ENCODE data around the gene C15orf61.

Gene C15orf61

DNA sequence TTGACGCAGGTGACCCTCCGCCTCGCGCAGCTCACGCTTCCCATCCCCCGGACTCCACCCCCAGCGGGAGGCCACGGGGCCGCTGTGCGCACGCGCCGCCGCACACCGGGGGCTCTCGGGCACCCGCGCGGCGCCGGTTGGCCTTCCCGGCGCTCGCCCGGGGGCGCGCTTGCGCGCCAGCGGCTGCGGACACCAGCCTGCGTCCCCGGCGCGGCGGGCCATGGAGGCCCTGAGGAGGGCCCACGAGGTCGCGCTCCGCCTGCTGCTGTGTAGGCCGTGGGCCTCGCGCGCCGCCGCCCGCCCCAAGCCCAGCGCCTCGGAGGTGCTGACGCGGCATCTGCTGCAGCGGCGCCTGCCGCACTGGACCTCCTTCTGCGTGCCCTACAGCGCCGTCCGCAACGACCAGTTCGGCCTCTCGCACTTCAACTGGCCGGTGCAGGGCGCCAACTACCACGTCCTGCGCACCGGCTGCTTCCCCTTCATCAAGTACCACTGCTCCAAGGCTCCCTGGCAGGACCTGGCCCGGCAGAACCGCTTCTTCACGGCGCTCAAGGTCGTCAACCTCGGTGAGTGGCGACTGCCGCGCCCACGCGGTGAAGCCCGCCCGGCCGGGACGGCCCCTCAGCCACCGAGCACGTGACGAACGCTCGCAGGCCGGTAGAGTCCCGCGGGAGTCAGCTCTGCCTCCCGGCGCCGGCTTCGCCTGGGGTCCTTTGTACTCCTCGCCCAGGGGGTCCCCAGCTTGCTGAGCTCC is at the start of gene C15orf61:
C15orf61 (plus strand) TSS at position 103 of the 754 bp plus-strand sequence; CDS start at position 221, 118 bp downstream.
- DNase-seq = peak; percentile 86 to 90

DNA sequence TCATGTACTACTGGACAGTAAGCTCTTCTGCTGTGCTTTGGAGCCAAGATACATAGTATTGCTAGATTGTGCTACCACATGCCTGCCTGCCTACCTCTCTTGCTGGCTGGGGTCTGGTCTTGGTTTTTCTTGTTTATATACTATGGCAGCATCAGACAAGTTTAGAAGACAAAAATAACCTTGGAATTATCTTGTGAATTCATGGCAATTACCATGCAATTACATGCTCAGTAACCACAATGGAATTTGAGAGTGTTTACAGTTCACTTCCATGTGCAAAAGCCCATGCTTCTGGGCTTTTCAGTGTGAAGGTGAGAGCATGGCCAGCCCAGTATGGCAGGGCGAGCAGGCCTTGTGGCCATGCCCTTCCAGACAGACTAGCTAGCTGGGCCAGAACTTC is 48.0 kb upstream of the C15orf61 start:
- DNase-seq = no peak

DNA sequence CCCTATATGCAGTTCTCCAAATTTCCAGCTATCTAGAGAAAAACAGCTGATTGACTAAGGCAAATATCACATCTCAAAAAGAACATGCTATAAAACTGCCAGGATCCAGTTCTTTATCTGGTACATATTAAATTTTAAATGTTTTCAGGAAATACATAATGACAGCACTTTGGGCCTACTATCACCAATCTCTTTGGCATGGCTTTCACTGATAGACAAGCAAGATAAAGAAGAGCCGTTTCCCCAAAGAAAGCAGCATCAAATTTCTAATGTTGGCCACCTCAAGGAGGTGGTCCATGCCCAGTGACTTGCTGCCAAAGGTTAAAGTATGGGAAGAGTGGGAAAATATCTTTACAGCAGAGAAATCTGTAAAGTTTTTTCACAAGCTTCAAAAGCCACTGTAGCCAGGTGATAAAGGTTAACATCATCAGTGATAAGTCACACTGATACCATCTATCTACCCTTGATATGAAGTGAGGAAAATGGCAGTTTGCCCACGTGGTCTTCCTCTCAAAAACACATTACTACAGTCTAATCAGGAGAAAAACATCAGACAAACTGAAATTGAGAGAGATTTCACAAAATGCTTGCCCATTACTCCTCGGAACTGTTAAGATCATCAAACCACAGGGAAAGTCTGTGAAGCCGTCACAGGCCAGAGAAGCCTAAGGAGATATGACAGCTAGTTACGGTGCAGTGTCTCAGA is 46.4 kb upstream of the C15orf61 start:
- no peak for DNase-seq

DNA sequence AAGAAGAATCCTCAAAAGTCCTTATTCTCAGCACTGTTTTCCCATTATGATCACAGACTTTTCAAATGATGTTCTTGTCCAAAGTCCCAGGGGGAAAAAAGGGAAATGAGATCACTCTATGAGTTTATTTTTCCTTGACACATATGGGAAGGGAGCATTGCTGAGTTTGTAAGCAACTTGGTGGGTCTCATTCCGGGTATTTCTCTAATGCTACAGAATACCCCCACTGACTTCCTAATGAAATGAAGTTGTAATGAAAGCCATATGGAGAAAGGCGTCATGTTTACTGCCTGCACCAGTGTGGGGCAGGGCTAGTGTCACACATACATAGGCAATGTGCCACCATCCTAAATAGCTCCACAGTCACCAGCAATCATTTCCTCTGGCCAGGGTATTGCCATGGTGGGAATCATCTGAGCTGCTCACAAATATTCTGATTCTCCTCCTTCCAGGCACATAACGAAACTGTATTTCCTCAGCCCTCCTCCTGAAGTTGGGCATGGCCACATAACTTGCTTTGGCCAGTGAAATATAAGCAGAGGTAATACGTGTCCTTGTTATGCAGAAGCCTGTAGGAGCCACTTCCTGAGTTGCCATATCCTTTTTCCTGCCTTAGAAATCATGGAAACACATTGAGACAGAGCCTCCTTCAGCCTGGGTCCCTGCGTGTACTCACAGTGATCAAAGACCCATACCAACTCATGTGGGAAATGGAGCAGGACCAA is 41.0 kb upstream of the C15orf61 start:
- DNase-seq = no peak

DNA sequence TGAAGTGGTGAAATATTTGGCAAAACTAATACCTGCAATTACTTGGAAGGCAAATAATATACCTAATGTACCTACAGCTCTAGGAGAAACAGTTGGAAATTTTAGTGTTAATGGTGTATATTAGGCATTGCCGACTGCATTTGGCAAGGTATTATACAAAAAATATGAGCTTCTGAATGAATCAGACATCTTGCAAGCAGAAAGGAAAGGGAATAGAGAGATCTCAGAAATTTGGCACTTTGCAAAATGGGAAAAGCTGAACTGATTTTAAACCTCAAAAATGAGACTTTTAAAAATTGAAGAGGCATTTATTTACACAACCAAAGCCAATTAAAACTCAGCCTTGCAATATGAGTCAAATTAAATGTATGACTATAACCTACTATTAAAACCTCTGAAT is 40.2 kb upstream of the C15orf61 start:
- DNase-seq = no peak

DNA sequence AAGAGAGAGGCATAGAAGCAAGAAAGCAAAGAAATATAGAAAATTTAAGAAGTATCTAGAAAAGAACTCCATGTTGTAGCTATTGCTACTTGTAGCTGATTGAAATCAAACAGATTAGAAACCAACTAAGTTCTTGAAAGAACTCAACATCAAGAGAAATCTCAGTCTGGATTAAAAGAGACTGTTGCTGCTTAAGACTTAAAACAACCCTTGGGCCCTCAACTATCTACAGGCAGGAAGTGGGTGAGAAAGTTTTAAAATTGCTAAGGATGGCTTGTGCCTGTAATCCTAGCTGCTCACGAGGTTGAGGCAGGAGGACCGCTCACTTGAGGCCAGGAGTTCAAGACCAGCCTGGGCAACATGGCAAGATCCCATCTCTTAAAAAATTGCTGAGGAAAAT is 39.3 kb upstream of the C15orf61 start:
- no peak for DNase-seq

DNA sequence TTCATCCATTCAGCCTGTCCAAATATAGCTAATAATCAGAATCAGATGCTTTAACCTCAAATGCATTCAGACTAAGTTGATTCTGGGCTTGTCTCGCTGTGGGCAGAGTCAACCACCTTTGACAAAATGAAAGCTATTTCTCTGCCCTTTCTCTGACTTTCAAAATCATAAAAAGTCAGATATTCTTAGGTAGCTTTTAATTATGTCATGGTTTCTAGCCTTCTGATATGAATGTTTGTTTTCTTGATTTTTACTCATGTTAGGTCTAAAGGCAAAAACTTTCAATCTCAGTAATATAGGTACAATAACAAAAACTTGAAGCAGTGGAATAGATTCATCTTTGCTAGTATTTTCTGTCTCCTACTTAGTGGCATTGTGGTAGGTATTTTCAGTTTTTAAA is 25.3 kb upstream of the C15orf61 start:
- no peak for DNase-seq

DNA sequence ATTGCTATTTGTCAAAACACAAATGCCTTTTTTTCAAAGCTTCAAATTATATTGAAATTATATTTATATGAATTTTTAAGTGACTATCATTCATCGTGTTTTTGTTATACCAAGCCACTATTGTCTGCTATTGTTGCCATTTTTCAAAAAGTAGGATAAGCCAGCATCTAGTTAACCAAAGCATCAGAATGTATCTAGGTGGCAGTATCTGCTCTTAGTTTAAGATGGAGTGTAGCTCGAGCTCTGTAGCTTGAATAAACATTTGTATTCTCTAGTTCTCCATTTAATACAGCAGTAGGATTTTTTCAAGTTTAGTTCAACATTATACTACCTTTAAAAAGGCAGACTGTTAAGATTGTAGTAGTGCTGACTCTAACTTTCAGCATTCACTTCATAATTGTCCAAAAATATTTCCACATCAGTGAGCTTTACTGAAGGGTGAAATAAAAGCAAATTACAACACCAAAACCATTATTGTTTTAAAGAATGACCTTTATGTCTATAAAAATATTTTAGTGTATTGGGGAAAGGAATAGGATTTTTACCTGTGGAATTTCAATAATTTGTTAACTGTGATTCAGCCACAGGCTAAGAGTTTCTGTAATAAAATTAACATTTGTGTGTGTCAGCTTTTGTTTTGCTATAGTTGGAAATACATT is 19.6 kb upstream of the C15orf61 start:
- peak in 1 of 2 donors; percentile 15 for DNase-seq

DNA sequence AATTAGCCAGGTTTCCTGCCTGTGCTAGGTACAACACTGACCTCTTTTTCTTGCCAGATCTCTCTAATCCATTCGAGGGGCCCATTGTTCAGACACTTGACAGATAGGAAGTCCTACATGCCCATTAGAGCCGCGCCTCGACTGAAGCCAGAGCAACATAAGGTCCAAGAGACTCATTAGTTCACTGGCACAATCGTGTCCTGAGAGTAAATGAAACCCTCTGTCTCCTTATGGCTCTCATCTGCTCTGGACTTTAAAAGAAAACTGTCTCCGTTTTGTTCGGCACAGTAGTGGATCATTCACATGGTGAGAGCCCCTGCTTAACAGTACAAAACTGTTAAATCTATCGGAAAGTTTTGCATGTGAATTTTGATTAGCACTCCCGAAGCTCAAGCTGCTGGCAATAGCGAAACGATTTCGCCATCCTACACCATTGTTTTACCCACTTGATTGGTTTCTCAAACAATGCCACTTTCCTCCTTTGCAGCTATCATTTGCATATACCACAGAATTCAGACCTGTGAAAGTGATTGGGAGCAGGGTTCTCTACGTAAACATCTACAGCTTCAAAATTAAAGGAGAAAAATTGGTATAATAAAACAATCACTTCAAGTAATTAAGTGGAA is 19.0 kb upstream of the C15orf61 start:
- DNase-seq = no peak

DNA sequence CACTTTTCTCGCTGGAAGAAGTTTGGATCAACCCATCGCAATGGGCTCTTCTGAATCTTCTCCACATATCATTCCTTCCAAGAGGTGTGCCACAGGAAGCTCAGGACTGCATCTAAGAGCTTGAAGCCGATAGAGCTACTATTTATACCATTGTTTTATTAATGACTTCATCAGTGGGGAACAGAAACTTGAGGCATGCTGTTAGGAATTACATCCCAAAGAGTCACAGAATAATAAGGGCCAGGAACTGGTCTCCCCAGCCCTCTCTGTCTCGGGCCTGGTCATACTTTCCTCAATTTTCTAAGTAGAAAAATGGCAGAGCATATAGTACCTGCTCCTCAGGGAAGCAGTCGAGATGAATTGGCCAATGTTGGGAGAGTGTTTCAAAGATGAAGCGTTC is 16.9 kb upstream of the C15orf61 start:
- DNase-seq = no peak

DNA sequence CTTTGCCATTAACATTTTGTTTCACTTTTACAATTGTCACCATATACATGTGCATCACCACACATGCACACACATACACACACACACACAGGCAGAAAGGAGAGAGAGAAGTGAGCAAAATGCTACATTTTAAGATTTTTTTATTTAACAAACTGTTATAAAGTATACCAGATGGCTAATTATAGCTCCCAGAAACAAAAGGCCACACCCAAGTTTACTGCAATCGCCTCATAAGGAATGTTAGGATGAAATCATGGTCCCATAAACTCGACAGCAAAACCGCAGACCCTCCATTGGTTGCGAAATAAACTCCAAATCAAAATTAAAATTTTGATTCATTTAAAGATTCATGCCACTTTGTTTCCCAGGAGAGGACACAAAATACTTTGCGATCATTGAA is 16.1 kb upstream of the C15orf61 start:
- DNase-seq = no peak

DNA sequence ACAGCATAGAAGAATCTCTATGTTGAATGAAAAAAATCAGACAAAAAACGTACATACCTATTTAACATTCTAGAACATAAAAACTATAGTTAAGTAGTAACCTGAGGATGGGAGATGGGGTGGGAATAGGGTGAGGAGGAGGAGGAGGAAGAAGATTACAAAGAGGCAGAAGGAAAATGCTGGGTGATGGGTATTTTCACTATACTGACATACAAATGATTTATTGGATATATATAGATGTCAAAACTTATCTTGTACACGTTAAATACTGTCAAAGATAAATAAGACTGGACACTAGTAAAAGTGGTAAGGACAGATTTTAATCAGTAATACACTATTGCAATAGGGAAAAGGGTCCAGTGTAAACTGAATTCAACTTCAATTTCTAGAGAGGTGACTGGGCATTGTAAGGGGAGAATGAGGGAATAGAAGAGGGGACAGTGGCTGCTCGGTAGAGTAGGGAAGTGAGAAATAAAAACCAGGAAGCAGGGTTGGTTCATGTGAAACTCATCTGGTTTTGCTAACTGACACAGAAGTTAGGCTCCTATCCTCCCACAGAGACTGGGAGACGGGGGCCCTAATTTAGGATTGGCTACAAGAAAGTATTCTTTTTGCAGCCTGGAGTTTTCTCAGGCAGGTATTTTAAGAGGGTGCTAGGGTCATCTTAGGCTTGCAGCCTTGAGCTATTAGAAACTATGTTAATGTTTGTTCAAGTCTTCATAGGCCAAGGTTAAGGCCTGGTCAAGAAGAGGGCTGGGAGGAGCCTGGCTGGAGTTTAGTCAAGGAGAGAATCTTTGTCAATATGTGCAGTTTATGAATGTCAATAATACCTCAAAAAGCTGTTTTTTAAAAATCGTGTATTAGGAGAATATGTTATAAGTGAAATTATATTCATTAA is 15.0 kb upstream of the C15orf61 start:
- no peak for DNase-seq

DNA sequence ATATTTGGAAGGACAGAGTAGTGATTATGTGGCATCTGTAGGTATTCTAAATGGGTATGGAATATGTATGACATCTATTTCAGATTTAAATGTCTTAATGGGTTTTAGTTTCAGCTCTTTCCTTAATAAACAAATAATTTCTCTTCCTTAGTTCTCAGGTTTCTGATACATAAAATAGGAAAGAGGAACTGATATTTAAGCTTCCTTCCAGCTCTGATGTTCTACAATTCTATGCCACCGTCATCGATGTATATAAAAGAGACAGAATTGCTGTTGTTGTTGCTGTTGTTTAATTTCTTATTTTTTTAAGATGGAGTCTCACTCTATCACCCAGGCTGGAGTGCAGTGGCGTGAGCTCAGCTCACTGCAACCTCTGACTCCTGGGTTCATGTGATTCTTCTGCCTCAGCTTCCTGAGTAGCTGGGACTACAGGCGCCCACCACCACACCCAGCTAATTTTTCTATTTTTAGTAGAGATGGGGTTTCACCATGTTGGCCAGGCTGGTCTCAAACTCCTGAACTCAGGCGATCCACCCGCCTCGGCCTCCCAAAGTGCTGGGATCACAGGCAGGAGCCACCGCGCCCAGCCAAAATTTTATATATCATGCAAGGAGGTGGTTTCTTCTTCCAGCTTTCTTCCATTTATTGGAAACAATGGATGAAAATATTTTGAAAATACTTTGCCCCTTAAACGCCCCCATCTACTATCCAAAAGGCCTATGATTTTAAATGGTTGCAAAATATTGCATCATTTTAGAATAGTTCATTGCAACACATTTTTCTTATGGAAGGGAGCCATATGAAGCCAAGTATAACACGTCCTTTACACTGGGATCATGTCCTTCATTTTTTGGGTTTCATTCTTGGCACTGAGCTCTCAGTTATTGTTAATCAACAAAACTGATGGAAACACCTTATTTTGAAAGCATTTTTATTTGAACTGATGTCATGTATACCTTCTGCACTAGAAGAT is 13.9 kb upstream of the C15orf61 start:
- no peak for DNase-seq

DNA sequence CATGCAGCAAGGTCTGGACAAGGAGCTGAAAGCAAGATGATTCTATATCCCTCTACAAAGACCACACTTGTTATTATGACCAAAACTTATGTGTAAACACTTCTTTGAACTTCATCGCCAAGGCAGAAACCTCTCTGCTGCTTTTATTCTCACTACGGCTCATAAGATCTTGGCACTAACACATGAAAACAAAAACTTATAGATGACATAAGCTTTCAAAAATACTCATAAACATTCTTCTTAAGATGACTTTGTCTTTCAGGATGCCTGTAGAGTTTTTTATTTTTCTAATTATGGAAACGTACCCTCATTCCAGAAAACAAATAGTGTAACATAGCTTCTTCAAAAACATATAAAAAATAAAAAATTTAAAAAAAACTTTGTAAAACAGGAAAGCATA is 12.5 kb upstream of the C15orf61 start:
- no peak for DNase-seq

DNA sequence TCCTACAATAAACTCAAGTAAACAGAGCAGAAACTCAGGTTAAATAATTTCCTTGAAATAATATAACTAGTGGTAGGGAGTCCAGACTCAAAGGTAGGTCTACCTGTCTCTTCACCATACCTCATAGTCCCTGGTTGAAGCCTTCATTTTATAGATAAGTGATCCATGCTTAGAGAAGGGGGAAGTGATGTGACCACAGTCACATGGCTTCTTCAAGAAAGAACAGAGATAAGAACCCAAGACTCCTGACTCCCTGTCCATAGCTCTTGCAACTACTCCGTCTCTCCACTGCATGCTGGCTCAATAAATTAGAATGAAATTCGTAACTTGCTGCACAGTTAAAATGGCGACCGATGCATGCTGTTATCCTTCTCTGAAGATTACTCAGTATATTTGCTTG is 11.0 kb upstream of the C15orf61 start:
- no peak for DNase-seq

DNA sequence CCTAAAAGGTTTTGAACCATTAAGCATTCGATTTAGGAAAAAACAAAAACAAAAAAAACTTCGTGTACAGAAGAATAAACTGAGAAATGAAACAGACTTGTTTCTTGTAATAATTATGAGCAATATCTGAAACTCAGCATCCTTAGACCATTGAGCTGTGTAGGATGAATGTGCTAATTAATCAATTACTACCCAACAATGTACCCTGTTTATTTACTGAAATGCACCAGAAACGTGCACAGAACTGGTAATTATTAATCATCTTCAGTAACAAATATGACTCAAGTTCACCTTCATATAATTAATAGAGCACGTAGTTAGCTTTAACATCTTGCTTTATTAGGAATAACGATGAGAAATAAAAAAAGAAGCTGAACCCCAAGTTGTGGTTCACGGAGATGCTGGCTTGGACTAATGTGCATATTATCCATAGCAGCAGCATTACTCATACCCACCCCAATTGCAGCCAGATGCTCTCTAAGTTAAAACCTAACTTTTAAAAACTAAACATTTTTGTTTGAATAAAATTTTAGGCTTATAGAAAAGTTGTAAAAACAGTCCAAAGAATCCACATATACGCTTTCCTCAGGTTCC is 10.2 kb upstream of the C15orf61 start:
- DNase-seq = no peak

DNA sequence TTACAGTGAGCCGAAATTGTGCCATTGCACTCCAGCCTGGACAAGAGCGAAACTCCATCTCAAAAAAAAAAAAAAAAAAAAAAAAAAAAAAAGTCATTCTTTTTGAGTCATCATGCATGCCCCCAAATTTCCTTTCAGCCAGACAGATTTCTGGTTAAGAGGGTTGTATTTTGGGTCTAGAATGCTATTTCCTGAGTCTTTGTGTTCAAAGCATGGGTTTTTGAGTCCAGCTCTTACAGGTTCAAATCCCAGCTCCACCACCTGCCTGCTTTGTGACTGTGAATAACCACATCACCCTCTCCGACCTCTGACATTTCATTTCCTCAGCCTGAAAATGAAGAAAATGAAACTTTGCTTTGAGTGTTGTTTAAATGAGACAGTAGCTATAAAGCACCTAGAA is 9.3 kb upstream of the C15orf61 start:
- DNase-seq = no peak

DNA sequence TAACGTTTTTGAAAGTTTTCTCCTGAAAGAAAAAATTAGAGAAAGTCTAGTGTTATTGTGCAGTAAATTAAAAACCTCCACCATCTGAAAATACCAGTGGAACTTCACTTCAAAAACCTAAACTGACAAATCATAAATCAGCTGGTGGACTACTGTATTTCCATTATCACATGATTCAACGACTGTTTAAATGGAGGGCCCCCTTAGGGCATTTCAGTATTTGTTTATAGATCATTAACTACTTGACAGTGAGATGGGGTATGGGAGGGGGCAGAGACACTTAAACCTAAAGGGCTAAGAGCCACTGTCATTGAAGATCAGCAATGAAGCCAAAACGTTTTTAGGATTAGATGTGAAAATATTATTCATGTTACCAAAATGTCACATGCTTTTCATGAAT is 8.8 kb upstream of the C15orf61 start:
- no peak for DNase-seq

DNA sequence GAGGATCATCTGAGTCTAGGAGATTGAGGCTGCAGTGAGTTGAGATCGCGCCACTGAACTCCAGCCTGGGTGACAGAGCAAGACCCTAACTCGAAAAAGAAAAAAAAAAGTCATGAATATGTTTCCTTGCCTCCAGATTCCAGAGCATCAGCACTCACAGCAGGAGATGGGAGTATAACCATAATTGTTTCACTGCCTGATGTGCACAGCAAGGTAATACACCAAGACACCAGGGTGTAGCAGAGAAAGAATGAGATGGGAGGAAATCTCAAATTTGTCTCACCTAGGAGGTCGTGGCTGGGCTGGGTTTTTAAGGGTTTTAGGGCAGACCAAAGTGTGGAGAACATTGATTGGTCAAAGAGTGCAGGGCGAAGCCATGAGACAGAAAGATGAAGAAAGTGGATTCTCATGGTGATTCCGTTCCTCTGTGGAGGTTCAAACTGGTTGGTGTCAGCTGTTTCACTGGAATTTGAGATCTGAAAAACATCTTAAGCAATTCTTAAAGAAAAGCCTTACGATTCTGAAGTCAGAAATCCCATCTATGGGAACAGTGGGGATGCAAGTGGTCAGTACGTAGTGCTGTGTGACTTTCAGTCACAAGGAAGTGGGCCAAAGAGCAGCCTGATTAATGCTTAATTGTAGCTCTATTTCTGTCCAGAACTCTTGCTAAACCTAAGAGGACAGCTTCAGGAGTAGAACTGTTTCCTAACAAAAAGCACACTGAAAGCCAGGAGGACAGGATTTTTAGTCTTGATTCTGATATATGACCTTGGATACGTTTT is 7.8 kb upstream of the C15orf61 start:
- DNase-seq = no peak
